NCI-H2196 treated with DMSO at 0.1 percent for 48 hours (cell line): ENCODE data around the gene GOT2.
"Not testable (repeated sequence)": the region's sequence is repeated elsewhere in the genome, so short reads cannot be mapped to it uniquely, and the experiment has no call there.

Experiments used
- DNase-seq: peaks from one replicate; lab custom pipeline; 2025; ENCODE audit not compliant: unreplicated experiment; lab: John Stamatoyannopoulos, UW

The GOT2 gene

GRCh38 chr16:58733671-58734458 lies at the start of gene GOT2:
TSS of gene GOT2 (minus strand) at chr16:58734316. CDS start at chr16:58734228, 88 bp downstream.
- DNase-seq, result peak; percentile 51

GRCh38 chr16:58779291-58779690 lies 45.2 kb upstream of the GOT2 start:
- not testable (repeated sequence) for DNase-seq

GRCh38 chr16:58773870-58774269 lies 39.8 kb upstream of the GOT2 start:
- no peak for DNase-seq

GRCh38 chr16:58768145-58768544 lies 34.0 kb upstream of the GOT2 start:
- DNase-seq, result no peak

GRCh38 chr16:58767581-58767980 lies 33.5 kb upstream of the GOT2 start:
- no peak for DNase-seq

GRCh38 chr16:58756650-58757332 lies 22.7 kb upstream of the GOT2 start:
- DNase-seq, result no peak

- peak; percentile 2 for DNase-seq
Measured at GRCh38 chr16:58755989-58756649, 22.0 kb upstream of the GOT2 start.

GRCh38 chr16:58753711-58754134 lies 19.6 kb upstream of the GOT2 start:
- no peak for DNase-seq

- DNase-seq, result no peak
Measured at GRCh38 chr16:58744497-58744896, 10.4 kb upstream of the GOT2 start.

- no peak for DNase-seq
Measured at GRCh38 chr16:58741976-58742375, 7.9 kb upstream of the GOT2 start.

- no peak for DNase-seq
Measured at GRCh38 chr16:58741166-58741565, 7.0 kb upstream of the GOT2 start.

- DNase-seq, result no peak
Measured at GRCh38 chr16:58738672-58739296, 4.7 kb upstream of the GOT2 start.

GRCh38 chr16:58736341-58736740 lies 2.2 kb upstream of the GOT2 start:
- not testable (repeated sequence) for DNase-seq

GRCh38 chr16:58734459-58734787 lies 307 bp upstream of the GOT2 start:
- no peak for DNase-seq

- DNase-seq, result no peak
Measured at GRCh38 chr16:58733248-58733670, 857 bp downstream of the GOT2 start.

- DNase-seq, result no peak
Measured at GRCh38 chr16:58732545-58733247, 1.4 kb downstream of the GOT2 start.

GRCh38 chr16:58730724-58731370 lies 3.3 kb downstream of the GOT2 start:
- DNase-seq, result no peak

- no peak for DNase-seq
Measured at GRCh38 chr16:58727796-58728568, 6.1 kb downstream of the GOT2 start.

GRCh38 chr16:58727028-58727781 lies 6.9 kb downstream of the GOT2 start:
- DNase-seq, result no peak
